Mesendoderm (in vitro differentiated cells): ENCODE results near the gene ZFP90.
A peak's percentile ranks its signal among the peaks of the same experiment; 100 is the strongest.

Experiments
- DNase-seq: peaks from one replicate; pipeline ENCODE4 v3.0.0; 2013
- H2AK5ac ChIP-seq: 2 replicates; pipeline ENCODE4 v1.6.1; 2013; ENCODE audit warnings: low read length, inconsistent platforms
- H2BK120ac ChIP-seq: 2 replicates; pipeline ENCODE4 v1.6.1; 2013; ENCODE audit warnings: low read depth, mild to moderate bottlenecking, low read length, moderate library complexity, mixed read lengths
- H2BK15ac ChIP-seq: replicated peaks from 2 replicates; pipeline ENCODE4 v1.6.1; 2013; ENCODE audit warnings: low read depth, mild to moderate bottlenecking, moderate library complexity
- H2BK5ac ChIP-seq: 2 replicates; pipeline ENCODE4 v1.6.1; 2013; ENCODE audit warnings: low read length, inconsistent platforms
- H3K18ac ChIP-seq: 2 replicates; pipeline ENCODE4 v1.6.1; 2013; ENCODE audit warnings: mild to moderate bottlenecking, low read length, mixed read lengths
- H3K23ac ChIP-seq: one replicate; pipeline ENCODE4 v1.6.1; 2013; ENCODE audit warnings: low read length
- H3K27ac ChIP-seq: 2 replicates; pipeline ENCODE4 v1.5.1; 2013; ENCODE audit warnings: low read depth, mild to moderate bottlenecking, inconsistent platforms, low read length, moderate library complexity
- H3K27me3 ChIP-seq: 2 replicates; pipeline ENCODE4 v1.6.1; 2013; ENCODE audit warnings: low read length, control low read depth, mild to moderate bottlenecking, inconsistent platforms; ENCODE audit not compliant: insufficient read depth, poor library complexity
- H3K36me3 ChIP-seq: 2 replicates; pipeline ENCODE4 v1.6.1; 2013; ENCODE audit warnings: low read length, inconsistent platforms; ENCODE audit not compliant: control insufficient read depth, insufficient read depth
- H3K4ac ChIP-seq: one replicate; pipeline ENCODE4 v1.6.1; 2013; ENCODE audit warnings: low read depth, mild to moderate bottlenecking, low read length, moderate library complexity
- H3K4me1 ChIP-seq: 2 replicates; pipeline ENCODE4 v1.6.1; 2013; ENCODE audit warnings: low read depth, low read length, inconsistent platforms; ENCODE audit not compliant: control insufficient read depth
- H3K4me2 ChIP-seq: 2 replicates; pipeline ENCODE4 v1.6.1; 2013; ENCODE audit warnings: low read length
- H3K4me3 ChIP-seq: 2 replicates; pipeline ENCODE4 v1.5.1; 2013; ENCODE audit warnings: mild to moderate bottlenecking, low read length
- H3K56ac ChIP-seq: one replicate; pipeline ENCODE4 v1.6.1; 2013; ENCODE audit warnings: low read length
- H3K79me1 ChIP-seq: 2 replicates; pipeline ENCODE4 v1.6.1; 2013; ENCODE audit warnings: low read length, inconsistent platforms
- H3K79me2 ChIP-seq: 2 replicates; pipeline ENCODE4 v1.6.1; 2013; ENCODE audit warnings: mild to moderate bottlenecking, low read length; ENCODE audit not compliant: control insufficient read depth, insufficient read depth
- H3K9ac ChIP-seq: 2 replicates; pipeline ENCODE4 v1.6.1; 2013; ENCODE audit warnings: low read length, inconsistent platforms
- H4K5ac ChIP-seq: one replicate; pipeline ENCODE4 v1.6.1; 2013; ENCODE audit warnings: low read length
- H4K8ac ChIP-seq: one replicate; pipeline ENCODE4 v1.6.1; 2013; ENCODE audit warnings: low read depth, mild to moderate bottlenecking, control low read depth, low read length, moderate library complexity
- whole genome bisulfite sequencing: extraction: QIAGEN DNeasy Blood & Tissue Kit; methylation state at CpG from one replicate; pipeline ENCODE4 v1.1.7; 2013; ENCODE audit warnings: low lambda C conversion rate, missing lambda C conversion rate; ENCODE audit not compliant: insufficient coverage; ENCODE audit errors: extremely low coverage; 5-methylcytosine and 5-hydroxymethylcytosine counted together

Gene ZFP90

DNA sequence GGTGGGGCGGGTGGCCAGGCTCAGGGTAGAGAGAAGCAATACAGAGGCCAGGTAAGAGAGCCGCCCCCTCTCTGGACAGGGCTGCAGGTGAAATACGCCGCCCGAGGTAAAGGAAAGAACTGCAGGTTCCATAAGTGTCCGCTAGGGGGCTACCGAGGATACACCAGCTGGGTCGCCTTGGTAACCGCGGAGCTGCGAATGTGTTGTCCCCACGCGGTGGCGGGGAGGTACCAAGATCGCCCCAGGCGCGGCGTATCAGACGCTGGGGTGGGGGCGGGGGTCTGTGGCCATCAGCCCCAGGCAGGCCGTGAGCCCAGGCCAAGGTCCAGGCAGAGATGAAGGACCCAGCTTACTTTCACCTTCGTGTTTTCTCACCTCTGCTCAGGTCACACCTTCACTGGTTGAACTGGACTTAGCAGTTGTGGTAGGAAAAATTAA, 18.4 kb upstream of the ZFP90 start:
- Histone ChIP-seq H3K36me3 (no peaks in the 10 kb centered on the region), H3K23ac (no peak overlapping the region), H3K4ac (no peak overlapping the region), H2BK120ac (no peak overlapping the region), H3K79me2 (no peaks in the 10 kb centered on the region), H4K5ac (no peak overlapping the region), H3K9ac (no peak overlapping the region), H3K4me3 (no peak overlapping the region), H2BK5ac (no peak overlapping the region), H4K8ac (no peak overlapping the region), H3K27me3 (no peaks in the 10 kb centered on the region), H3K56ac (no peak overlapping the region), H3K18ac (no peak overlapping the region), H3K27ac (no peak overlapping the region), H3K4me1 (peaks cover 2% of the 10 kb centered on the region), H3K79me1 (no peaks in the 10 kb centered on the region), H2AK5ac (no peak overlapping the region), H3K4me2 (no peak overlapping the region), H2BK15ac (no peak overlapping the region)
- no CpG with 5 or more reads among the region's 22 CpGs for WGBS
- peak; percentile 97 for DNase-seq

DNA sequence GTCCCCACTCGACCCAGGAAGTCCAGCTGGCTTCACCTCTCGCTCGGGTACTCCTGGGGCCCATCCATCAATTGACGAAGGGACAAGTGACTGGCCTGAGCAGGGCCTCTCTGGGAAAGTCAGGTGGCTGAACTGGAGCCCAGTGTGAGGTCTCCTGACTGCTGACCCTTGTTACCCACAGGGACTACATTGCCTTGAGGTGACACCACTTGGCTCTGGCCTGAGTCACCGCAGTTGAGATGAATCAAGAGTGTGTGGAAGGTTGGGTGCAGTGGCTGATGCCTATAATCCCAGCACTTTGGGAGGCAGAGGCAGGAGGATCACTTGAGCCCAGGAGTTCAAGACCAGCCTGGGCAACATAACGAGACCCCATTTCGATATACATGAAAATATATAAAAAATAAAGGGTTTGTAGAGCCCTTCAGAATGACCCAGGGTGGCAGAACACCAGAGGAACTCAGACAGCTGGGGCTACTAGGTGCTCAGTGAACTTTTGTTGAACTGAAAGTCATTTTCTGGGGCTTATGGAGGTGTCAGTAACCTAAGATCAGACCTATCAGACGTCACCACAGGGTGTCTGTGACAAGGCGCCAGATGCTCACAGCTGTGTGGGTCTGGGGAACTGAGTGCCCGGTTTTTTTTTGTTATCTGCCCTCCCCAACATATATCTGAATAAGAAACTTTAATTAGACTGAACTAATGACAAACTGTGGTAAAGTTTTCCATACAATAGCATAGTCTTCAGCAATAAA, 14.8 kb upstream of the ZFP90 start:
- Histone ChIP-seq H3K27me3 (no peaks in the 10 kb centered on the region), H3K4me2 (no peak overlapping the region), H3K36me3 (no peaks in the 10 kb centered on the region), H3K9ac (no peak overlapping the region), H4K8ac (no peak overlapping the region), H3K4me1 (peaks cover 2% of the 10 kb centered on the region), H3K56ac (no peak overlapping the region), H4K5ac (no peak overlapping the region), H3K79me1 (no peaks in the 10 kb centered on the region), H3K79me2 (no peaks in the 10 kb centered on the region), H3K4ac (no peak overlapping the region), H3K4me3 (no peak overlapping the region), H2BK5ac (no peak overlapping the region), H2BK120ac (no peak overlapping the region), H3K27ac (no peak overlapping the region), H2AK5ac (no peak overlapping the region), H3K18ac (no peak overlapping the region), H3K23ac (no peak overlapping the region), H2BK15ac (no peak overlapping the region)
- peak; percentile 53 for DNase-seq
- WGBS, result no CpG with 5 or more reads among the region's 10 CpGs

DNA sequence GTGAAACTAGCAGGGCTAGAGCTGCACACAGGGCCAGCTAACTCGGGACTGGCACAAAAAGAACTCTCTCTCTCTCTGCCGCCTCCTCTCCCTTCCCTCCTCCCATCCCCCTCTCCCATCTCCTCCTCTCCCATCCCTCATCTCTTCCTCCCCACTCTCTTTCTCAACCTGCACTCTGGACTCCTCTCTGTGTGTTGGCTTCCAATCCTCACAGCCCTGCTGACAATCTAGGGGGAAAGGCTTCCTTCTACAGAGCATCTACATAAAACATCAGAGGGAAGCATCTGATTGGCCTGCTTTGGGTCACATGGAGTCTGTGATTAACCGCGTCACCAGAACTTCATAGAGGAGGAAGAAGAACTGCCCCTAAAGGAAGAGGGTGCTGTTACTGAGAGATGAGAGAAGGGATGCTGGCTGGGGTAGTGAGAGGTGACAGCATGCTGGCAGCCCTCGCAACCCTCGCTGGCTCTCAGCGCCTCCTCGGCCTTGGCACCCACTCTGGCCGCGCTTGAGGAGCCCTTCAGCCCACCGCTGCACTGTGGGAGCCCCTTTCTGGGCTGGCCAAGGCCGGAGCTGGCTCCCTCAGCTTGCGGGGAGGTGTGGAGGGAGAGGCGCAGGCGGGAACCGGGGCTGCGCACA, 12.8 kb upstream of the ZFP90 start:
- no peak overlapping the region for H3K4me2 ChIP-seq
- H4K5ac ChIP-seq, result no peak overlapping the region
- no peaks in the 10 kb centered on the region for H3K4me1 ChIP-seq
- H3K9ac ChIP-seq, result no peak overlapping the region
- H3K36me3 ChIP-seq, result no peaks in the 10 kb centered on the region
- no peaks in the 10 kb centered on the region for H3K27me3 ChIP-seq
- no peak overlapping the region for H3K18ac ChIP-seq
- H3K4ac ChIP-seq, result no peak overlapping the region
- no peak overlapping the region for H2BK15ac ChIP-seq
- H3K56ac ChIP-seq, result no peak overlapping the region
- no peak overlapping the region for H3K27ac ChIP-seq
- no peak overlapping the region for H2AK5ac ChIP-seq
- no peak overlapping the region for H2BK120ac ChIP-seq
- no peaks in the 10 kb centered on the region for H3K79me1 ChIP-seq
- H3K4me3 ChIP-seq, result no peak overlapping the region
- no peak for DNase-seq
- no CpG with 5 or more reads among the region's 17 CpGs for WGBS
- no peaks in the 10 kb centered on the region for H3K79me2 ChIP-seq
- H3K23ac ChIP-seq, result no peak overlapping the region
- no peak overlapping the region for H2BK5ac ChIP-seq
- no peak overlapping the region for H4K8ac ChIP-seq

DNA sequence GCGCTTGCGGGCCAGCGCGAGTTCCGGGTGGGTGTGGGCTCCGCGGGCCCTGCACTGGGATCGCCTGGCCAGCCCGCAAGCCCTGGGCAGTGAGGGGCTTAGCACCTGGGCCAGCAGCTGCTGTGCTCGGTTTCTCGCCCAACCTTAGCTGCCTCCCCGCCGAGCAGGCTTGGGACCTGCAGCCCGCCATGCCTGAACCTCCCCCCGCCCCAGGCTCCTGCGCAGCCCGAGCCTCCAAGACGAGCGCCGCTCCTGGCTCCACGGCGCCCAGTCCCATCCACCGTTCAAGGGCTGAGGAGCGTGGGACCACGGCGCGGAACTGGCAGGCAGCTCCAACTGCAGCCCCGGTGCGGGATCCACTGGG, 12.3 kb upstream of the ZFP90 start:
- no peak overlapping the region for H4K8ac ChIP-seq
- H3K36me3 ChIP-seq, result no peaks in the 10 kb centered on the region
- H3K4ac ChIP-seq, result no peak overlapping the region
- no peak overlapping the region for H3K27ac ChIP-seq
- no peak overlapping the region for H3K18ac ChIP-seq
- no peak for DNase-seq
- H3K56ac ChIP-seq, result no peak overlapping the region
- no CpG with 5 or more reads among the region's 29 CpGs for WGBS
- no peak overlapping the region for H3K4me3 ChIP-seq
- no peaks in the 10 kb centered on the region for H3K79me2 ChIP-seq
- no peak overlapping the region for H2BK15ac ChIP-seq
- no peaks in the 10 kb centered on the region for H3K4me1 ChIP-seq
- H3K23ac ChIP-seq, result no peak overlapping the region
- H3K9ac ChIP-seq, result no peak overlapping the region
- no peak overlapping the region for H2BK5ac ChIP-seq
- no peak overlapping the region for H4K5ac ChIP-seq
- H3K4me2 ChIP-seq, result no peak overlapping the region
- H2AK5ac ChIP-seq, result no peak overlapping the region
- H3K27me3 ChIP-seq, result no peaks in the 10 kb centered on the region
- H3K79me1 ChIP-seq, result no peaks in the 10 kb centered on the region
- no peak overlapping the region for H2BK120ac ChIP-seq

DNA sequence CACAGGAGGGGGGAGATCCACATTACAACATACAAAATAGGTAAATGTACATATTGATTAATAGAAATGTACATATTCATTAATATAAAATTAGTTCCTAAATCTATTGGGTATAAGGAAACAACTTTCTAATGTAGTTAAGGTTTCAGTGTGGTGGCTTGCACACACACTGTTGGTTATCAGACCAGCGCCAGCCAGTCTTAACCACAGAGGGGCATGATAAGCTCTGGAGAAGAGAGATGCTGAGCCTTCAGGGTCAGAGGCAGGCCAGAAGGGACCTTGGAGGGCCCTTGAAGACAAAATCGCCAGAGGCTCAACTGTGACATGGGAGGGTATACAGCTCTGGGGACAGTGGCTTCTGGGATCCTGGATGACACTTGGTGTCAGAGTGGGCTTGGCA, 10.9 kb upstream of the ZFP90 start:
- no peak overlapping the region for H2BK120ac ChIP-seq
- no peak overlapping the region for H3K4ac ChIP-seq
- H3K27ac ChIP-seq, result no peak overlapping the region
- DNase-seq, result no peak
- no peaks in the 10 kb centered on the region for H3K79me2 ChIP-seq
- H3K79me1 ChIP-seq, result no peaks in the 10 kb centered on the region
- no peak overlapping the region for H3K9ac ChIP-seq
- H3K4me1 ChIP-seq, result no peaks in the 10 kb centered on the region
- no CpG with 5 or more reads among the region's 2 CpGs for WGBS
- no peaks in the 10 kb centered on the region for H3K36me3 ChIP-seq
- H4K5ac ChIP-seq, result no peak overlapping the region
- H2AK5ac ChIP-seq, result no peak overlapping the region
- no peak overlapping the region for H4K8ac ChIP-seq
- H3K18ac ChIP-seq, result no peak overlapping the region
- no peak overlapping the region for H2BK15ac ChIP-seq
- no peak overlapping the region for H2BK5ac ChIP-seq
- H3K56ac ChIP-seq, result no peak overlapping the region
- H3K4me3 ChIP-seq, result no peak overlapping the region
- H3K27me3 ChIP-seq, result no peaks in the 10 kb centered on the region
- H3K23ac ChIP-seq, result no peak overlapping the region
- H3K4me2 ChIP-seq, result no peak overlapping the region
